Esophagus mucosa (tissue), 1 donor: Measurements from ENCODE around the gene ZFYVE28. TPM values are rescaled to one million over a fixed set of nuclear protein-coding genes. Genes with fewer than 3 reads are reported as not detected.
"Not testable (repeated sequence)": the region's sequence is repeated elsewhere in the genome, so short reads cannot be mapped to it uniquely, and the experiment has no call there.

Source experiments
- ATAC-seq: fragments of 200-7000 bp; cut with Tn5 transposase; one replicate; pipeline ENCODE4 v1.9.1; 2020
- total RNA-seq: library from RNA; stranded (reverse); gene quantifications from one replicate; pipeline ENCODE4 v1.2.4, GENCODE V29; 2023
- donor health status: DM: yes; HTN: yes; CAD: no.

Gene ZFYVE28
- total RNA-seq, 1 donor from 2014 or later: 5.3 TPM

DNA sequence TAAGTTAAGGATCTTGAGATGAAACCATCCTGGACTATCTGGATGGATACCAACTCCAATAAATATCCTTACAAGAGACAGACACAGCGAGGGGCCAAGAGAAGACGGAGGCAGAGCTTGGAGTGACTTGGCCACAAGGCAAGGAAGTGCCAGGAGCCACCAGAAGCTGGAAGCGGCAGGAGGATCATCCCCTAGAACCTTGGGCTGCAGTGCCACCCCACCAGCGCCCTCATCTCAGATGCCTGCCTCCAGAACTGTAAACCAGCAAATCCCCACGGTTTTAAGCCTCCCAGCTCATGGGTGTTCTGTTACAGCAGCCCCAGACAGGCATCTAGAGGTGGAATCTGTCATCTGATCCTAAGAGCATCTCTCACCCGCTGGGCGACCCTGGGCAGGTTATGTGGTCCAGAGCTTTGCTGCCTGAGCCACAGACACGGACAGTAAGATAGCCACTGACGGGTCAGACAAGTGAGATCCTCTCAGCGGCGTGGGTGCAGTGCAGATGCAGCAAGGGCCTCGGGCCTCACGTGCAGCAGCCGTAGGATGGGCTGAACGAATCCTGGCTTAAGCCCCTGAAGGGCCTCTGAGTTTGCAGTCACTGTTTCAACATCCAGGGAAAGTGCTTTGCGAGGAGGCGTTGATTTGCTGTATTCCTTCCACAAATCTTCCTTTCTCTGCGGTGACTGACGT is 131.4 kb downstream of the ZFYVE28 start:
- ATAC-seq: no peak

DNA sequence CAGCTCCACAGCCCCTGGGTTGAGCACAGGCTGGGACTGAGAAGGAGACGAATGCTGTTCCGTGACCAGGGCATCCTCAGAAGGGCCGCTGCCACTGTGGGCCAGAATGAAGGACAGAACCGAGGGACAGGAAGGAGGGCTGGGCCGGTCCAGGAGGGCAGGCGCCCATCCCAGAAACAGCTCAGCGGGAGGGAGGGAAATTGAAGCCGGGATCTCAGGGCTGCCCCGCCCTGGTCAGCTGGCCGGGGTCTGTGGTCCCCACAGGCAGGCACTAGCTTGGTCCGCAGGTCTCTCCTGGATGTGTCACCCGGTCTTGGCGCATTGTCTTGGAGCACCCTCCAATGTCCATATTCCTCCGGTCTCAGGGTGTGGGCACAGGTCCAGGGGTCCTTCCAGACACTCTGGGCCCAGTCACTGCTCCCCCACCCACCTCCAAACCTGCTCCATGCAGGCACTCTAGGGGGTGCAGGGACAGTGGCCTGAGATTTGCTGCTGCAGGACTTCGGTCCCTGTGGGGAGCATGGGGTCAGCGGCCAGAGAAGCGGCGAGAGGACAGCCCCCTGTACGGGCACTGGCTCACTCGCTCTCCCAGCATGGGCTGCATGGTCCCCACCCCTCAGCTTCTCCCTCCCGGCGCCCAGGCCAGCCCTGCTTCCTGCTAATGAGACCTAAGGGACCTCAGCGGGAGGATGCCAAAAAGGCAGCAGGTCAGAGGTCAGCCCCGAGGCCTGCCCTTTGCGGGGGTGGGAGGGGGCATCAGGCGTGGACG is 132.6 kb downstream of the ZFYVE28 start:
- ATAC-seq: peak; percentile 12

DNA sequence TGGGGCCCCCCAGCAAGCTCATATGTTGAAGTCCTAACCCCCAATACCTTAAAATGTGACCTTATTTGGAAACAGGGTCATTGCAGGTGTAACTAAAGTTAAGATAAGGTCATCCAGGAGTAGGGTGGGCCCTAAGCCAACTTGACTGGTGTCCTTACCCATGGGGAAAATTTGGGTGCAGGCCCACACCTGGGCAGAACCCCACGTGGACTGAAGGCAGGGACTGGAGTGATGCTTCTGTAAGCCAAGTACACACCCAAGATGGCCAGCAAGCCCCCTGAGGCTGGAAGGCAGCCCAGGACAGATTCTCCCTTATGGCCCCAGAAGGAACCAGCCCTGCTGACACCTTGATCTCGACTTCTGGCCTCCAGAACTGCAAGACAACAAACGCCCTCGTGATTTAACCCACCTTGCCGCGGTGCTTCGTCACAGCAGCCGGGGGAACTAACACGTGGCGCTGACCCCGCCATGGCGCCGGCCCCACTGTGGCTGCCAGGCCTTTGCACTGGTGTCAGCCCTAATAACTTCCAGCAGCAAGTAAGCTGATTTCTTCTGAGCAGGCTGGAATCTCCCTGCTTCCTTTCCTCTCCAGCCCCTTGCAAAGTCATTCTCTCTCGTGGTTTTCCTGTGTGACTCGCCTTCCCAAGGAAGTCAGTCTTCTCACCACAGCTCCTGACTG is 133.4 kb downstream of the ZFYVE28 start:
- no peak for ATAC-seq

DNA sequence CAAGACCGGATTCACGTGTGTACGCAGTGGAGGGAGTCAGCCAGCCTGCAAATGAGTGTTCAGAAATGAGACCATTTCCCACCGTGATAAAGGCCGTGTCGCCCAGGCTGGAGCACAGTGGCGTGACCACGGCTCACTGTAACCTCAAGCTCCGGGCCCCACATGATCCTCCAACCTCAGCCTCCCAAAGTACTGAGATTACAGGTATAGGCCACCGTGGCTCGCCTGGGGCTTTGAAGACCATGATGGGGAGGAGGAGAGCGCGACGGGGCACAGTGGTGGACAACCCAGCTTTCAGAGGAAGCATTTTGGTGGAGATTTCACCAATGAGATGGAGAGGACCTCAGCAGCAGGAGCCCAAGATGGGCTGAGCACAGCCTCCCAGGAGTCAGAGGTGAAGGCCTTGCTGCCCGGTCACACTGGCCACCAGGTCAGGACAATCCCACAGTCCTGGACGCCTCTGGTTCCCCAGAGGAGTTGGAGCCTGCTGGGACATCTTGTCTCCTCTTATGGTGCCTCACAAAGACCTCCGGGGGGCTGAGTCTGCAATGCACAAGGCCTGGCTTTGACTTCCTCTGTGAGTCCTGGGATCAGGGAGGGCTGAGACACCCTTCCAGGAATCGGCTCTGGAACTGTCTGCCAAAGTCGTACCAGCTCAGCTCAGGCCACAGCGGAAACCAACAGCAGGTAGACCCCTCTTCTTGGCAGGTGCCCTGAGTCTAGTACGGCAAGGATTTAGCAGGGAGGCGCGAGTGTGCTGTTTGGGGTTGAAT is 134.1 kb downstream of the ZFYVE28 start:
- no peak for ATAC-seq

DNA sequence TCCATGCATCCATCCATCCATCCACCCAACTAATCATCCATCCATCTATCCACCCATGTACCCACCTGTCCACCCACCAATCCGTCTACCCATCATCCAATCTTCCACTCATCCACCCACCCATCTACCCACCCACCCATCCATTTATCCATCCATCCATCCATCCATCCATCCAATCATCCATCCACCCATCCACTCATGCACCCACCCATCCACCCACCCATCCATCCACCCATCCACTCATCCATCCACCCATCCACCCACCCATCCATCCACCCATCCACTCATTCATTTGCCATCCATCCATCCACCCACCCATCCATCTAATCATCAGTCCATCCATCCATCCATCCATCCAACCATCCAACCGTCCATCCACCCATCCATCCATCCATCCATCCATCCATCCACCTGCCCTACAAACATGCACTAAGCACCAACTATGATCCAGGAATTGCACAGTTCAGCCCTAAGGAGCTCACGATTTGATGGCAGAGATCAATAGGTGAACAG is 135.2 kb downstream of the ZFYVE28 start:
- no peak for ATAC-seq

DNA sequence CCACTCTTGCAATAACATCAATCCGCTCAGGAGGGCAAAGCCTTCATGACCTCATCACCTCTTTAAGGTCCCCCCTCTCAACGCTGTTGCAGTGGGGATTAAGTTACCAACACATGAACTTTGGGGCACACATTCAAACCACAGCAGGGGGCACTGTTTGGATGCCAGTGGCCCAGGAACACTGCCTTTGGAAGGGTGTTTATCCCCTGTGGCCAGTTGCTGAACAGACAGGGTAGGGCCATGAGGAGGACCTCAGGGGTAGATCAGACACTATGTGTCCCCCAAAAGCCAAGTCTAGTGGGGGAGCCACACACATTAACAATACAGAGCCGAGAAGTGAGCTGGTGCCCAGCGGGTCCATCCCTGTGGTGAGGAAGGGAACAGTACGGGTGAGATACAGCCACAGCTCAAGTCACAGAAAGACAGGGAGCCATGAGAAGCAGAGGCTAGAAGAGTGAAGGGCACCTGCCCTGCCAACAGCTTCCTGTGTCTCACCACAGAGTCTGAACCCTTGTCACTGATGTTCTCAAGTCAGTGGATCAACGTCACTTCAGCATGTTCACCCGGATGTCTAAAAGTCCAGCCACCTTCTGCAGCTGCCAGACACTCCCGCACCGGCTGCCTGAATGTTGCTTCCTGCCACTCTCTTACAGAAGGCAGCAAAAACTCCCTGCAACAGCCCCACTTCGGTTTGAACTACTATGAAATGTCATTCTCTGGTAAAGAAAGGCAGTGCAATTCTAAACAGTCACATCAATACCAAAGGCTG is 136.7 kb downstream of the ZFYVE28 start:
- ATAC-seq: peak; percentile 38

DNA sequence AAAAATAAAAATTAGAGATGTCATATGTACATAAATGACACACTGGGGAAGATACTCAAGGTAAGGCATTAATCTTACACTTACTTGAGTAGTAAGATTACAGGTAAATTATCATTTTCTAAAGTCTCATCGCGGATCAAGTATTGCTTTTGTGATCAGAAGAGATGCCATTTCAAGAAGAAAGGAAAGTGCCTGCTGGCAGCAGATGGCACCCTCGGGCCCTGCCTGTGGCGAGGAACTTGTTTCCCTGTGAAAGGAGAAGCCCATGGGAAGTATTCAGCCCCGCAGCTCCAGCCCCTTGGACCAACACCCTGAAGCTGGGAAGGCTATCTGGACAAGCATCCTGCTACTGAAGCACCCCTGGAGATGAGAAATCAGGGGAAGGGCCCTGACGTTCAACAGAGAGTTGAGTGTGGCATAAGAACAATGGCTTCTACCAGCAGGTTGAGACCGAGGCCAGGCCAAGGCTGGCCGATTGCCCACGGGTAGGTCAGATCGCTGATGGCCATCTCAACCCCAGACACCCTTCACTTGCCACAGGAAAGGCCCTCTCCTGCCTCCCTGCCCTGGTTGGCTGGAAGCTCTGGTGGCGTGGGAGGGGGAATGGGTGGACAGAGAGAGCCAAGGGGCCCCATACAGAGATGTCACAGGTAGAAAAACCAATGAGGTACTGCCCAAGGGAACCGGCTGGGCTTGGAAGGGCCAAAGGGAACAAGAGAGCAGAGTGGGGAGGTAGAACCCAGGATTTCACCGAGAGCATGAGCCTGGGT is 137.7 kb downstream of the ZFYVE28 start:
- ATAC-seq: no peak

DNA sequence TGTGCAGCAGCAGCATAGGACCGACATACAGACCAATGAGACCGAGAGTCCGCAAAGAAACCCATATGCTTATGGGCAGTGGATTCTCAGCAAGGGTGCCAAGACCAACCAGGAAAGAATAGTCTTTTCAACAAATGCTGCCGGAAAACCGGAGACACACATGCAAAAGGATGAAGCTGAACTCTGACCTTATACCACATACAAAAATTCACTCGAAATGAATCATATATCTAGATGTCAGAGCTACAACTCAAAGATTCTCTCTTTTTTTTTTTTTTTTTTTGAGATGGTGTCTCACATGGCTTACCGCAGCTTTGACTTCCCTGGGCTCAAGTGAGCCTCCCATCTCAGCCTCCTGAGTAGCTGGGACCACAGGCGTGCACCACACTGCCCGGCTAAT is 140.5 kb downstream of the ZFYVE28 start:
- ATAC-seq: no peak

DNA sequence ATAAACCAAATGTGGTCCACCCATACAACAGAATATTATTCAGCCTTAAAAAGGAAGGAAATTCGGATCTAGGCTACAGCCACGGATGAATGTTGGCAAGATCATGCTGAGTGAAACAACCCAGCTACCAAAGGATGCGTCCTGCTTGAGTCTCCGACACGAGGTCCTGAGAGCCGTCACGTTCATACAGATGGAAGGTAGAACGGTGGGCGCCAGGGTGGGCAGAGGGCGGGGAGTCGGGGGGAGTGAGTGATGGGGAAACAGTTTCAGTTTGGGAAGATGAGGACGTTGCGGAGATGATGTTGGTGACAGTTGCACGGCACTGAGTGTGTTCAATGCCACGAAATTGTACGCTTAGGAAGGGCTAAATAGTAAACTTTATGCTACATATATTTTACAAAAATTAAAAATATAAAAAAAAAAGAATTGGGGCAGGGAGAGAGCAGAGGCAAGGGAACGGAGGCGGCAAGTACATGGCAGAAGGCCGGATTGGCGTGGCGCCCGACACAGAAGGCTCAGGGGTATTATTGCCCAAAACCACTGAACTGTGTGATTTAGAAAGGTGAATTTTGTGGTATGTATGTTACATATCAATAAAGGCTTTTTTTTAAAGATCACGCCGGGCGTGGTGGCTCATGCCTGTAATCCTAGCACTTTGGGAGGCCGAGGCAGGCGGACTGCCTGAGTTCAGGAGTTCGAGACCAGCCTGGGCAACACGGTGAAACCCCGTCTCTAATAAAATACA is 141.7 kb downstream of the ZFYVE28 start:
- no peak for ATAC-seq

DNA sequence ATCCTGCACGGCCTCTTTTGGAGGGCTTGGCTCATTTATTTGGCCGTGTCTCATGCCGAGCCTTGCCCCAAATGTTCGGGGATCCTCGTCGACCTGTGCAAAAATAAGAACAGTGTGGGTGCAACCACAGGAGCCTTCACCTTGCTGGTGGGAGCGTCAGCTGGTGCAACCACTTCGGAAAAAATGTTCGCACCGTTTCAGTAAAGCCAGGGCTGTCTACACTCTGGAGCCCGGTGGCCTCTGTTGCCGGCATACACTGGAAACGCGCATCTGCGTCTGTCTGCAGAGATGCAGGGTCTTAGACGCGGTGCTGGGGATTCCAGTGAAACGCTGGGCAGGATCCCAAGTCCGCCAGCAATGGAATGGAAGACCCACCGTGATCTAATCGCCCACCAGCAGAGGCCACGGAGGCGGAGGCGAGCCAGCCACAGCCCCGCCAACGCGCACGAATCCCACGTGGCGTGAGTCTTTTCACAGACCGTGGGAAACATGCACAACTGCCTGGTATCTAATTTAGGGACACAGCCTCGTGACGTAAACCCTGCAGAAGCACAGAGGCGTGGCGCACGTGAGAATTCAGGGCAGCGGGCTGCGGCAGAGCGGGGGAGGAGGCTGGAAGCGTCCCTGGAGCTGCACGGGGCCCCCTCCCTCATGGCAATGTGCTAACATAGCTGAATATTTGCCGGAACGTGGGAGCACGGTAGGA is 142.7 kb downstream of the ZFYVE28 start:
- ATAC-seq: no peak

DNA sequence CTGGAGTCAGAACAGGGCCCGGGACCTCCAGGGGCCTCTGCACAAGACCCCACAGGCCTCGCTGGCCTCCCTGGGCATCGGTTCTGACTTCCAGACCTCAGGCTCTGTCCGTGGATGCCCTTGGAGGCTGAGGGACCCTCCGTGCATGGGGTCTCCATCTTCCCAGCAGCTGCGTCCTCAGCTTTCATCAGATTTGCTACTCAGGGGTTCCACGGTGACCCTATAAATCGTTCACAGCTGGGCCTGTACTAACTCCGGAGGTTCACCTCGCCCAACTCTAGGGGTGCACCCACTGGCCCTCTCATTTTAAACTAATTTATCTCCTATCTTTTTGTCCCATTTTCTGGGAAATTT is 143.4 kb downstream of the ZFYVE28 start:
- ATAC-seq: not testable (repeated sequence)

DNA sequence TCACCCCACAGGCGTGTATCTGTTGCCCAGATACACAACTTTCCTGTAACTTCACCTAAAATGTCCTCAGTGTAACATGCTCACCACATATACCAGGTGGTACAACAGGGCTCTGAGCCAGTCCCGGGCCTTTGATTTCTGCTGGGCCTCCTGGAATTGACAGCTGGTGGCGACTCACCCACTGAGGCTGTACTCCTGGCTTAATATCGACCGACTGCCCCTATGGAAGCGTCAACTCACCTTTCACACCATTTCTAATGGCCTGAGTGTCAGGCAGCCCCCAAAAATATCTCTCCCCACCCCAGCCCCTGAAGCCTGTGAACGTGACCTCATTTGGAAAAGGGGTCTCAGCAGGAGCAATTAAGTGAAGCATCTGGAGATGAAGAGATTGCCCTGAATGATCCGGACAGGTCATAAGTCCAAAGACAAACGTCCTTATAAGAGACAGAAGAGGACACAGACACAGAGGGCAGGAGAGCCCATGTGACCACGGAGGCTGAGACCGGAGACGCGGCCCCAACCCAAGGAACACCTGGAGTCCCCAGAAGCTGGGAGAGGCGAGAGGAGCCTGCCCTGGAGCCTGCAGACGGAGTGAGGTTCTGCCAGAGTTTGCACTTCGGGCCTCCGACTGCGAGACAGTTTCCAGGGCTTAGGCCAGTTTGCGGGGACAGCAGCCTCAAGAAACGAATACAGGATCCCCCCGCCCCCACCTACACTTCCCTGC is 144.0 kb downstream of the ZFYVE28 start:
- ATAC-seq: no peak

DNA sequence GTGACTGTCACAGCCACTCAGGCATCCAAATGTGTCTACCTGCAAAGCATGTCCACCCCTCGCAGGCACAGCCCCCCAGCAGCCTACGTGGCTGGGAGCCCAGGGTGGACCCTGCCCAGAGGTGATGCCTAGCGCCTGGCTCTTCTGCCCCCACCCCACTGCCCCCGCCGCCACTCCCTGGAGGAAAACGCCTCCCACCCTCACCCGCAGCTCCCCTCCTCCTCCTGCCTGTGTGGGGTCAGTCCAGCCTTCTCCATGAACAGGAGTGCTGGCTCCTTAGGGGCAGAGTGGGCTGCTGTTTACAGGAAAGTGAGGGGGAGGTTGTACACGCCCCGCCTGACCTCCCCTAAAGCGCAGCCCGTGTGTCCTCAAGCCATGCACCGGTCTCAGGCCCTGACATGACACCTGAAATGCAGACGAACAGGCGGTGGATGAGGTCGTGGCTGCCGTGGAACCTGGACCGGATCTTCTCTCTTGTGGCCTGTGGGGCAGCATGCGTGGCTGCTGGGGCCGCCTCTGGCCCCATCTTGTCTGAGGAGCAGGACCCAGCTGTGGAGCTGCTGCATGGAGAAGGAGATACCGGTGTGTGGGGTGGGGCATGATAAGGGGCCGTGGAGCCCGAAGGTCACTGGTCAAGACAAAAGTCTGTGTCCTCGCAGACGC is 144.7 kb downstream of the ZFYVE28 start:
- ATAC-seq: no peak

DNA sequence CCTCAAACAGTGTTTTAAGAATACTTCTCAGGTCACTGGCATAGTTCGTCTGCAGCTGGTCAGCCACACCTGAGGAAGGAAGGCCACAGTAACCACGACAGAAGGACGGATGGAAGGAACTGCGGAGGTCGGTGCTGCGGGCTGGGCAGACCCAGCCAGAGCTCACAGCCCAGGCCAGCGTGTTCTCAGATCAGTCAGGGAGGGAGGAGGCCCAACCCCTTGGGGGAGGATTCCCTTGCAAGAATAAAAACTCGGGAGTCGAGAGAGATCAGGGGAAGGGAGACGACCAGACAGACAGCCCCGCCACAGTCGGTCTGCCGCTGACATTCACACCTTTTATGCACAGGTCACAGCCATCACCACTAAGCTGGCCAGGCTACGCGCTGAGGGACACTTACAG is 145.2 kb downstream of the ZFYVE28 start:
- ATAC-seq: no peak

DNA sequence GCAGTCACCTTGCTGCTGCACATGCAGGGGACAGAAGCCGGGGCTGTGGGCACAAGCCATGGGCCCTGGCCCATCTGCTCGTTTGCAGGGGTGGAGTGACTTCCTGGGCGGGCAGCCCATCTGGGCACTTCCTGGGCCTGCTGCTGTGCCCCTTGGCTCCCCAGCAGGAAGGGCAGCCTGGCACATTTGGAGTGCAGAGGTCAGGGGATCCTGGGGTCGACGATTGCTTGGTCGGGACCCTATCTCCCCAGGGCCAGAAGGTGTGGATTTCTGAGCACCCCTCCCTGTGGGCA is 145.7 kb downstream of the ZFYVE28 start:
- ATAC-seq: no peak

DNA sequence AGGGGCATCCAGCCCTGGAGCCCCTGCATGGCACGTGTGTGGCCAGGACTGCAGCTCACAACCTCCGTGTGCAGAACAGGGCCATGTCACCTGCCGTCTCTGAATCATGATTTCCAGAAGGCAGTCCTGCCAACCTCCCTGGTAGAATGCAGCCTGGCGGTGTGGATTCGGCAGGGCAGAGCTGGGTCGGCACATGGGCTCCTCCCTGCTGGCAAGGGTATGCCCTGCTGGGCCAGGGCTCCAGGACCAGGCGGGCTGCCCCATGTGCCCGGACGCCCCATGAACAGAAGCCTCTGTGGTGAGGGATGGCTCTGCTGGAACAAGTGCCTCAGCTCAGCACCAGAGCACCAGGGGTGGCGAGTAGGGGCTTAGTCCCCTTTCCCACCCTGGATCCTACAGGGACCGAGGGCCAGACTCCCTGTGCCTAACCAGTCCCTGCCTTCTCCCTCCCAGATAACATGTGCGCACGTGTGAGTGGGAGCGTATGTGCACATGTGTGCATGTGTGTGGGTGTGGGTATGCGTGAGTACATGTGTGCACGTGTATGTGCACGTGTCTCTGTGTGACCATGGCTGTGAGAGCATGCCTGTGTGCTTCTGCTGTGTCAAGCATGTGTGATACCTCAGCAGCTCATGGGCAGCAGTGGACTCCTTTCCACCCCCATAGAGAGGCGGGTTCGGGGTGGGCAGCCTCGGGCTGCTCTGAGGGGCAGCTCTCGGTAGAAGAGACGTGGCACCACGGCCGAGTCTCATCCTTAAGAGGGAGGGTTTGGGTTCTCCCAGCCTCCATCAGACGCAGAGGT is 146.2 kb downstream of the ZFYVE28 start:
- no peak for ATAC-seq

DNA sequence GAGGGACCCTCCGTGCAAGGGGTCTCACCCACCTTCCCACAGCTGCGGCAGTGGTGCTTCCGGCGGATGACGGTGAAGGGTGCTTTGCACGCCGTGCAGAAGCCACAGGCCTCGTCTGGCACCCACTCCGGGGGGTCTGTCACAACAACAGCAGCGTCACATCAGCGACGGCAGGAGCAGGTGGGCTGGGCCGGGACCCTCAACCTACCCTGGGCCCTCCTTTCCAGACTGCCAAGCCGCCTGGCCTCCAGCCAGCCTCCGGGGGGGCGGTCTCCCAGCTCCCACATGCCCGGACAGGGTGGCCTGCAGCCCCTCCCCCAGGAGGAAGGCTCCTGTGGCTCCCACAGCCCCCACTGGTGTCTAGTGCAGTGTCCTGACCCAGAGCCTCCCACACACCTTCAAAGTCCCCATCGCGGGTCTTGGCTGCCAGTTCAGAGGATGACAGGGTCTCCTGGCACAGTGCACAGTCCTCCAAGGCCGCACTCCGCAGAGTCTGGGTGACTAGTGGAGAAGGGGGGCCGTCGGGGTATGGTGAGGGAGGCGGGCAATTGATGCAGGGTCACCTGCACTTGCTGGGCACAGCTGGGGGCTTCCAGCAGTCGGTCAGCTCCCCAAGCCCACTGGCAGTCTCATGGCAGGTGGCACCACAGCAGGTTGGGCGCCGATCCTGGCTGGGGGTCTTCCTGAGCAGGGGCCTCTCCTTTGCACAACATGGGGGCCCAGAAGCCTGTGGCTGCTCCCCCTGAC is 147.0 kb downstream of the ZFYVE28 start:
- no peak for ATAC-seq
